GM19467 (cell line): Measurements from ENCODE around the gene KCNB1.
"Not testable (repeated sequence)": the region's sequence is repeated elsewhere in the genome, so short reads cannot be mapped to it uniquely, and the experiment has no call there.

Experiments
- ATAC-seq: cut with Tn5 transposase; IDR thresholded peaks from one replicate; pipeline ENCODE4 v1.9.1; 2021; ENCODE audit warnings: mild to moderate bottlenecking, moderate library complexity; ENCODE audit not compliant: unreplicated experiment

Gene KCNB1

GRCh38 chr20:49411221-49411925, 71.1 kb downstream of the KCNB1 start:
- no peak for ATAC-seq

GRCh38 chr20:49409975-49410621, 72.4 kb downstream of the KCNB1 start:
- ATAC-seq: not testable (repeated sequence)

GRCh38 chr20:49409302-49409974, 73.0 kb downstream of the KCNB1 start:
- no peak for ATAC-seq

- ATAC-seq: no peak
These were observed 73.9 kb downstream of the KCNB1 start for GRCh38 chr20:49408509-49409104.

GRCh38 chr20:49406666-49407065, 75.8 kb downstream of the KCNB1 start:
- no peak for ATAC-seq

- ATAC-seq: no peak
These were observed 76.8 kb downstream of the KCNB1 start for GRCh38 chr20:49405696-49406095.

GRCh38 chr20:49405062-49405683, 77.3 kb downstream of the KCNB1 start:
- no peak for ATAC-seq

- ATAC-seq: no peak
These were observed 78.0 kb downstream of the KCNB1 start for GRCh38 chr20:49404461-49404860.

GRCh38 chr20:49403911-49404310, 78.6 kb downstream of the KCNB1 start:
- no peak for ATAC-seq

- no peak for ATAC-seq
These were observed 79.5 kb downstream of the KCNB1 start for GRCh38 chr20:49403012-49403411.

GRCh38 chr20:49400904-49401303, 81.6 kb downstream of the KCNB1 start:
- ATAC-seq: no peak

- ATAC-seq: no peak
These were observed 82.1 kb downstream of the KCNB1 start for GRCh38 chr20:49400410-49400809.

- ATAC-seq: no peak
These were observed 83.1 kb downstream of the KCNB1 start for GRCh38 chr20:49399329-49399728.

- ATAC-seq: no peak
These were observed 83.9 kb downstream of the KCNB1 start for GRCh38 chr20:49398401-49399144.

- no peak for ATAC-seq
These were observed 84.9 kb downstream of the KCNB1 start for GRCh38 chr20:49397525-49397924.

GRCh38 chr20:49396230-49396629, 86.2 kb downstream of the KCNB1 start:
- no peak for ATAC-seq

- no peak for ATAC-seq
These were observed 86.8 kb downstream of the KCNB1 start for GRCh38 chr20:49395659-49396058.

GRCh38 chr20:49395183-49395582, 87.3 kb downstream of the KCNB1 start:
- ATAC-seq: no peak

- no peak for ATAC-seq
These were observed 87.7 kb downstream of the KCNB1 start for GRCh38 chr20:49394757-49395156.

GRCh38 chr20:49394264-49394663, 88.2 kb downstream of the KCNB1 start:
- no peak for ATAC-seq

GRCh38 chr20:49393803-49394202, 88.7 kb downstream of the KCNB1 start:
- ATAC-seq: no peak
